Pancreas (tissue), 10 donors: Measurements from ENCODE around the gene RNF207. TPM values are rescaled to one million over a fixed set of nuclear protein-coding genes. Genes with fewer than 3 reads are reported as not detected.

Experiments used
- ATAC-seq, 4 donors: fragments of 200-7000 bp; cut with Tn5 transposase; one replicate each; pipeline versions ENCODE4 v1.8.0 to v1.9.1; 2020; ENCODE audit warnings: mild to moderate bottlenecking in 4 of 4, moderate library complexity in 4 of 4
- DNase-seq, 6 donors: peaks; one replicate each; pipeline ENCODE4 v3.0.0-alpha.2; 2020
- FAIRE-seq: peaks from 2 replicates; lab custom pipeline; 2012; peaks lifted over from hg19 to GRCh38; lab: Jason Lieb, UNC
- H3K27ac ChIP-seq, 4 donors: fragments of 200-600 bp; sonication (generic); 1 replicate in 3 of 4; 2 replicates in 1 of 4; pipeline versions ENCODE4 v1.5.0 to v1.8.0; 2020
- H3K27me3 ChIP-seq, 4 donors: fragments of 200-600 bp; one replicate each; pipeline ENCODE4 v1.8.0; 2021
- H3K36me3 ChIP-seq, 3 donors: fragments of 200-600 bp; sonication (generic) in 1 of 3; one replicate each; pipeline versions ENCODE4 v1.5.0 to v1.8.0; 2020 to 2021
- H3K4me1 ChIP-seq, 3 donors: fragments of 200-600 bp; one replicate each; pipeline ENCODE4 v1.8.0; 2021
- H3K4me3 ChIP-seq, 4 donors: fragments of 200-600 bp; sonication (generic) in 2 of 4; one replicate each; pipeline versions ENCODE4 v1.5.0 to v1.8.0; 2020 to 2021
- H3K9me3 ChIP-seq, 4 donors: fragments of 200-600 bp; one replicate each; pipeline ENCODE4 v1.8.0; 2021
- CTCF ChIP-seq, 4 donors: fragments of 200-600 bp; sonication (generic) in 3 of 4; IDR thresholded peaks; one replicate each; pipeline versions ENCODE4 v1.5.0 to v1.8.0; 2021; ENCODE audit warnings: antibody characterized with exemption in 4 of 4
- WGBS, 2 donors: extraction: QIAGEN DNeasy Blood & Tissue Kit; methylation state at CpG; one replicate each; pipeline ENCODE4 v1.1.7; 2013; 5-methylcytosine and 5-hydroxymethylcytosine counted together
- intact Hi-C, 3 donors: fragments of 100-400 bp; cut with DNase I; formaldehyde crosslinking; loops; one replicate each; pipeline versions ENCODE4 v1.11.1 to v1.14.2; 2022
- polyA plus RNA-seq, 2 donors: library from polyadenylated mRNA; stranded (reverse); fragments of 200-250 nt; gene quantifications; one replicate each; pipeline ENCODE4 v1.2.3, GENCODE V29; 2013
- total RNA-seq, 6 donors: library from RNA; stranded (reverse); fragmentation: NEBNext Ultra II Directional in 4 of 6; extraction: Animal tissue kit (Norgen Biotek cat#: 25700) in 4 of 6; gene quantifications; one replicate each; pipeline versions ENCODE4 v1.2.1 to v1.2.4, GENCODE V29; 2021 to 2023
- donor health status: healthy with polysubstance abuse.
- donor health status: DM: no; HTN: no; CAD: no; lungs with moderate emphysema.
- donor health status: DM: no; HTN: no; CAD: no.
- donor health status: control.
- donor health status: control.
- donor health status: Bipolar disorder and iron deficiency.
- donor health status: DM: yes; HTN: yes; CAD: no.
- donor health status: DM: no; HTN: no; CAD: no.
- donor health status: DM: no; HTN: no; CAD: no.
- donor health status: DM: yes; HTN: yes; CAD: no.

RNF207 gene
- total and polyA plus RNA-seq, 8 donors: 7.1 to 52.8 (median 13.4) TPM

GRCh38 chr1:6239950-6240768 is 34.2 kb downstream of the RNF207 start:
- H3K27ac ChIP-seq: no peak overlapping the region
- TF ChIP-seq CTCF (IDR thresholded peaks at IDR 0.05): no peak
- H3K4me1 ChIP-seq: peaks cover 0 to 10% (median 0%) of the 10 kb centered on the region in 3 donors
- WGBS, 2 donors: 72 to 83% methylated on average over 17 of the region's 17 CpGs
- no peaks in the 10 kb centered on the region for H3K9me3 ChIP-seq
- ATAC-seq: no peak
- H3K4me3 ChIP-seq: no peak overlapping the region
- DNase-seq: no peak
- FAIRE-seq: no peak
- peaks cover 0 to 34% (median 8%) of the 10 kb centered on the region in 4 donors for H3K27me3 ChIP-seq
- H3K36me3 ChIP-seq: no peaks in the 10 kb centered on the region
- intact Hi-C loops: loop anchor here in 2 of 3 donors (10.0 kb wide), 2 partner anchors 105 to 185 kb away; no protein-coding TSS in a partner anchor

DNA sequence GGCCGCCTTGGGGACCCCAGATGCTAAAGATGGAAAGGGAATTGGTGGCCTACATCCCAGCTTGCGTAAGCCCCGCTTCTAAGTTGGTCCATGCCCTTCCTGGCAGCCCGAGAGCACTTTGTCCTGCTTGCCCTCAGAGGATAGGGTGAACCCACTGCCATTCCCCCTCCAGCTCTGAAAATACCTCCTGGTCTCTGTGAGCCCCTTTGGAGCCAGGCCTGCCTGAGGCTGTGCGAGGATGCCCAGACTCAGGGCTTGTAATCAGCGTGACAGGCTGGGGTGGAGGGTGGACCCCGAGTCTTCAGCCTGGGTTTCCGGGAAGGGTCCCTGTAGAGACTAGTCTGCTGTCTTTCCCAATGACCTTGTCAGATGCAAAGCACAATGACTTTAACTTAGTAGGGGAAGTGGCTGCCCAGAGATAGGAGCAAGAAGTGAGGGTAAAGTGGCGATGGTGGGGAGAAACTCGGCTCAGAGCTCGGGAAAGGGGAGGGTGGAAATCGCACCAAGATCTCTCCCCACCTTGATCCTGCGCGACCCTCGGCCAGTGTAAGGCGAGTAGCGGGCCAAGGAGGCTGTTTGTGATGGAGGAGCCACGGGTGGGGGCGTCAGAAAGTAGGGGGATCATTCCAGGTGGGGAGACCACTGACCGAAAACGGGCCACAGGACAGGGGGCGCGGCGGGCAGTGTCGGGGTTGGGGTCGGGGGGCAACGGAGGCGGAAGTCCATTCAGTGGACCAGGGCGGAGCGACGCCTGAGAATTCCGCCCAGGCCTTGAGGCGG is 35.4 kb downstream of the RNF207 start:
- peak in 1 of 6 donors; percentile 51 for DNase-seq
- Histone ChIP-seq H3K27ac (no peak overlapping the region), H3K4me1 (peaks cover 0 to 10% (median 0%) of the 10 kb centered on the region in 3 donors), H3K9me3 (no peaks in the 10 kb centered on the region), H3K36me3 (no peaks in the 10 kb centered on the region), H3K4me3 (no peak overlapping the region), H3K27me3 (peaks cover 0 to 44% (median 10%) of the 10 kb centered on the region in 4 donors)
- intact Hi-C loops: loop anchor here in 2 of 3 donors (10.0 kb wide), 2 partner anchors 104 to 186 kb away; no protein-coding TSS in a partner anchor
- no peak for TF ChIP-seq CTCF (IDR thresholded peaks at IDR 0.05)
- no peak for ATAC-seq
- FAIRE-seq: no peak
- 25 to 34% methylated on average over 26 to 33 of the region's 33 CpGs for WGBS, 2 donors

DNA sequence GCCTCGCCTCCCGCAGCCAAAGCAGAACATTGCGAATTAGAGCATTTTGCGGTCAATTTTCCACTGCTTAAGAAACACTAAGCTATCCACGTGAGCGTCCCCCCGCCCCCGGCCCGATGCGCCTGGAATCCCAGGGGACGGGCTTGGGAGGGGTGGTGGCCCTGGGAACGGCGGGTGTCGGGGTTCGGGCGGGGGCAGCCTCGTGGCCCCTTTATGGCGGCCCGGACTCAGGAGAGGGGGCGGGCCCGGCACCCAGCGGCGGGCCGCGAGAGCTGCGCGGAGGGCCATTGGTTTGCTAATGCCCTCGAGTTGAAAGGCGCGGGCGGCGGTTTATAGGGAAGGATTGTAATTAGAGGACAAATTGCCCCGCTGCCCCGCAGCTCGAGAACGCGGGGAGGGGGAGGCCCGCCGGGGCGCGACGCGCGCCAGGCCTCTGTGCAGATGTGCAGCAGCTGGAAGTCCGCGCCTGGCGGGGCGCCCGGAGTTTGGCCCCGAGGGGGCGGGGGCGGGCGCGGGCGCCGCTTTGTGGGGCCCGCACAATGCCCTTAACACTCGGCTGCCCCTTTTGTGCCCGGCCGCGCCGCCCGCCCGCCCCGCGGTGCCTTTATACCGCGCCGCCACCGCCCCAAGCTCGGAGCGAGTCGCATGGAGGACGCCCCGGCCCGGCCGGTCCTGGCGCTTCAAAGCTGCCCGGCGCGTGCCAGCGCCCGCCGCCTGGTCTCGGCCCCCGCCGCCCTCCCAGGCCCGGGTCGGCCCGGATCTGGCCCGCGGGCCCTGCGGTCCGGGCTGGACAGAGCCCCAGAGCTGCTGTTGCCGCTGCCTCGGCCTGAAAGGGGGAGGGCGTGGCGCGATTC is 36.2 kb downstream of the RNF207 start:
- DNase-seq: peak in 1 of 6 donors; percentile 69
- no peaks in the 10 kb centered on the region for H3K36me3 ChIP-seq
- H3K27me3 ChIP-seq: peaks cover 0 to 47% (median 10%) of the 10 kb centered on the region in 4 donors
- no peak for ATAC-seq
- peak overlapping the region in 2 of 4 donors; percentile 4 to 24 for H3K4me3 ChIP-seq
- peaks cover 0 to 10% (median 0%) of the 10 kb centered on the region in 3 donors for H3K4me1 ChIP-seq
- no peak for FAIRE-seq
- intact Hi-C loops: loop anchor here in 2 of 3 donors (10.0 kb wide), 2 partner anchors 103 to 187 kb away; no protein-coding TSS in a partner anchor
- no peak for TF ChIP-seq CTCF (IDR thresholded peaks at IDR 0.05)
- H3K9me3 ChIP-seq: no peaks in the 10 kb centered on the region
- WGBS, 2 donors: 1 to 2% methylated on average over 85 to 99 of the region's 99 CpGs
- no peak overlapping the region for H3K27ac ChIP-seq

DNA sequence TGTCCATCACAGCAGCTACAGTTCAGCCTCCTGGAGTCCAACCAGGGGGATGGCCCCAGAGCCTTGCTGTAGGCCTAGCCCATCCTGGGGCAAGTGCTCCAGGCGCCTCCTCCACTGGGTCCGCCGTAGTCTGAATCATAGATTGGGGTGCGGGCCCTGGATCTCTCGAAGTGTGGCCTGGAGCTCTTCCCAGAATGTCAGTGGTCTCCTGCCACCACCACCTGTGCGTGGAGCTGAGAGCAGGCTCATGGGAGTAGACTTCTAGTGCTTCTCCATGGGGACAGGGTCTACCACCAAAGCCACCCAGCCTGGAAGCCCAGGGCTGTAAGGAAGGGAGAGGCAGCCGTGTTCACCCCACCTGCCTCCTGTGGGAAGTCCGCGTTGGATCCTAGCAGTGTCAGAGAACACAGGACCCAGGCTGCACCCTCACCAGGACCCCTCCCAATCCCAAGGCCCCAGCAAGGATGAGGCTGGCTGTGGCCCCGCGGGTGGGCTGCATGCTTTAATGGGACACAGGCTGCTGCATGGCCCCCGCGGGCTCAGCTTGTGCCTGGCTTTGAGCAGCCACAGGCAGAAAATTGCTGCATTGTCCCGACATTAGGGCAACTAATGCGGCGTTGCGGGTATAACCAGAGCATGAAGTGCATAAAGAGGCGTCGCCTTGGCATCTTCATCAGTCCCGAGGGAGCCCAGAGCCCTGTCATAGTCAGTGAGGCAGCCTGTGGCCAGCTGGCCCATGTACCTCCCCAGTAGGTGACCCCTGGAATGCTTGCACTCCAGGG is 37.3 kb downstream of the RNF207 start:
- Histone ChIP-seq H3K4me3 (no peak overlapping the region), H3K36me3 (no peaks in the 10 kb centered on the region), H3K27me3 (peaks cover 0 to 47% (median 10%) of the 10 kb centered on the region in 4 donors), H3K9me3 (no peaks in the 10 kb centered on the region), H3K27ac (no peak overlapping the region), H3K4me1 (peaks cover 0 to 10% (median 0%) of the 10 kb centered on the region in 3 donors)
- intact Hi-C loops: loop anchor here in 2 of 3 donors (10.0 kb wide), 2 partner anchors 102 to 188 kb away; no protein-coding TSS in a partner anchor
- FAIRE-seq (no peak), ATAC-seq (no peak), DNase-seq (peak in 1 of 6 donors; percentile 59)
- 26 to 30% methylated on average over 20 of the region's 20 CpGs for WGBS, 2 donors
- no peak for TF ChIP-seq CTCF (IDR thresholded peaks at IDR 0.05)
